ENCODE data around the gene DDX52.

GRCh38 chr17:37609170-37610040 is 33.8 kb downstream of the DDX52 start, which contains the start of gene SYNRG:
- TF ChIP-seq EZH2 (IDR thresholded peaks at IDR 0.05) (no peak), POLR2AphosphoS5 (IDR thresholded peaks at IDR 0.05; ENCODE audit: borderline replicate concordance, low read depth, low read length) (peak; percentile 86)

All from SK-N-MC (cell line).